ENCODE data around the gene GNL1.

DNA sequence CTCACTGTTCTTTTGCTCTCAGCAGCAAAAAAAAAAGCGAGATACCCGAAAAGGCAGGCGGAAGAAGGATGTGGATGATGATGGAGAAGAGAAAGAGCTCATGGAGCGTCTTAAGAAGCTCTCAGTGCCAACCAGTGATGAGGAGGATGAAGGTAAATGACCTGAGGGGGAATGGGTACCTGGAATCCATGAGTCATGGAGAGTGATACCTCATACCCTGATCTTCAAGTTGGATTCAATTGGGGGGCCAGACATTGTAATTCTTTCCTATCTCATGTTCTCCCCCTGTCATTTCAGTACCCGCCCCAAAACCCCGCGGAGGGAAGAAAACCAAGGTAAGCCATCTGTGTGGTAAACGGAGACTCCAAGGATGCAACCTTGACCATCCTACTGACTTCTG lies 21.8 kb upstream of the GNL1 start:
- no peak for TF ChIP-seq EZH2 (IDR thresholded peaks at IDR 0.05)
- no peak for TF ChIP-seq FOXP2 (optimal IDR thresholded peaks at IDR 0.05; ENCODE audit: control extremely low read depth, extremely low read length, insufficient read depth)

Measured in SK-N-MC (cell line).